Stimulated activated CD8-positive, alpha-beta memory T cell treated with anti-CD3 and anti-CD28 coated beads, Interleukin-15, amount 100 ng/mL, for 24 hours (primary cell): ENCODE data around the gene ARHGAP24.

ENCODE experiments used
- DNase-seq: peaks from one replicate; pipeline ENCODE4 v3.0.0-alpha.2; 2020; ENCODE audit warnings: low read depth

ARHGAP24 gene

DNA sequence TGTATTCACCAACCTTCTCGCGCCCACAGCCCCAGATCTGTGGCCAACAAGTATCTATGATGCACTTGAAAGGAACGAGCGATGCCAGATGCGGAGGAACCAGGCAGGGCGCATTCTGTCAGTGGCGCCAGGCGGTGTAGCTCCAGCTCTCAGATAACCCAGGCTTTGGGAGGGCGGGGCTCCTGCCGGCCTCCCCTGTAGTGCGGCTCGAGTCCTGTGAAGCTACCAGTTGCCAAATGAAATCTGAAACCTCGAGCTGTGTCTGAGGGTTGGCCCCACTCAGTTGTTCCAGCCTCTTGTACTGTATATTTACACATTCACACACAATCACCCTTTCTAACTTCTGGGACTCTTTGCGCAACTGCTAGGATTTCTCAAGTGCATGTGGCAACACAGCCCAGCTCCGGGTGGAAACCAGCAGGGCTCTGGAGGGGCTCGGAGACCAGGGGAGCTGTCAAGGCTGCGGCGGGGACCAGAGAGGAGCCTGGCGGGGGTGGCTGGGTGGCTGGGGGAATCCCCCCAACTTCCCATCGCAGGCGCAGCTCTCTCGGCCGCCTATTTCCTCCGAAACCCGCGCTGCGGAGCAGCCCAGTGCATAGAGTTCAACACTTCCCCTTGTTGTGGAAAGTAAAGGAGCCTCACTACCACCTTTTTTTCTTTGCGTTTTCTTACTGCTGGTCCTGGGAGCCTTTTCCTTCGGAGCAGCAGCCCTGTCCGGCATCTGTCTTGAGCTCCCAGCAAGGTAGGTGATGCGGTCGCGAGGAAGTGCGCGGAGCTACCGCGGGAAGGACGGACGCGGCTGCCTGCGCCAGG lies at the start of gene ARHGAP24:
Gene ARHGAP24 (plus strand): TSS at position 333 of the 813 bp plus-strand sequence.
- DNase-seq, result no peak

DNA sequence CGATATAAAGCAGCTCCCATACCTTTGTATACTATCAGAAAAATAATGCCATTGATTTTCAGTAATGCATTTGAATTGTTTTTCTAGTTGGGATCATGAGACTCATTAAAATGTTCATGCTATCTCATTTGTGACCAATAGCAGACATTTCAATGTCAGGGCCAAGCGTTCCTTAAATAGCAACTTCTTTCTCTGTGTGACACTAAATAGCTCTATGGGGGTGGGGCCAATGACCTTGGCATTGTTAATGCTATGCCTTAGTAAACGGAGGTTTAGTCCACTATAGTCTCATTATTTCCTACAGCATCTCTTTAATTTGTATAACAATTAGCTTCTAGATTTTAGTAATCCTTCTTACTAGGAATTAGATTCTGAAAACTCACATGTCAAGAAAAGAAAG lies 48.6 kb upstream of the ARHGAP24 start:
- no peak for DNase-seq

DNA sequence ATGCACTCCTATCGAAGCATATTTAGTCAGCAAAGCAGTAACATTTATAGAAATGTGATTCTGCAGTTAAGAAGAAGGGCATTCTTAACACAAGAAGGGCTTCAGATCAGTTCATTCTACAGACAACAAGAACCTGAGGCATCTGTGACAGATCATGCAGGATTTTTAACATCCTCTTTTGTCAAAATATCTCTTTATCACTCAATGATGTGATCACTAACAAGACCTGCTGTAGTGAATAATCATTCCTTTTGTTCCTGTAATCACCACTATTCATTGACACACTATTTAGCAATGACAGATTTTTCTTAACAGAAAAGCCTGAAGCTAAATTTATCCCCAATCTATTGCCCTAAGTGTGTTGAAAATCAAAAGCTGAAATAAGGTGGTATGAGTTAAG lies 47.8 kb upstream of the ARHGAP24 start:
- DNase-seq, result no peak

- no peak for DNase-seq
Measured at GRCh38 chr4:85430226-85430625, 44.7 kb upstream of the ARHGAP24 start.

DNA sequence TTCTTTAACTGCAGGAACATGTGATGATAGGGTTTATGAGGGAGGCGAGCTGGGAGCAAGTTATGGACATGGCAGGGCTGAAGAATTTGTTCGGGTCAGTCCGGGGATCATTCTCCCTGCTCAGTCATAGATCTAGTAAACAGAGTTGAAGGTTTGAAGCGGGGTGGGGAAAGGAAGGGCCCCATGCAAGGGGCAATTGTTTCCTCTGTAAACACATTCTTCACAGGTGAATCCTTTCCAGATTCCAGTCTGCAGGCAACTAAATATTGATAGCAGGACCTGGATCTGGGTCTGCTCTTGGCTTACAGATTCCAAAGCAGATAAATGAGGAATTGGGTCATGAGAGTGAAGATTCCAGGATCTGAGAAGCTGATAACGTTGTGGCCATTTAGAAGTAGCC lies 44.3 kb upstream of the ARHGAP24 start:
- no peak for DNase-seq

GRCh38 chr4:85431156-85431555 lies 43.8 kb upstream of the ARHGAP24 start:
- DNase-seq, result no peak

DNA sequence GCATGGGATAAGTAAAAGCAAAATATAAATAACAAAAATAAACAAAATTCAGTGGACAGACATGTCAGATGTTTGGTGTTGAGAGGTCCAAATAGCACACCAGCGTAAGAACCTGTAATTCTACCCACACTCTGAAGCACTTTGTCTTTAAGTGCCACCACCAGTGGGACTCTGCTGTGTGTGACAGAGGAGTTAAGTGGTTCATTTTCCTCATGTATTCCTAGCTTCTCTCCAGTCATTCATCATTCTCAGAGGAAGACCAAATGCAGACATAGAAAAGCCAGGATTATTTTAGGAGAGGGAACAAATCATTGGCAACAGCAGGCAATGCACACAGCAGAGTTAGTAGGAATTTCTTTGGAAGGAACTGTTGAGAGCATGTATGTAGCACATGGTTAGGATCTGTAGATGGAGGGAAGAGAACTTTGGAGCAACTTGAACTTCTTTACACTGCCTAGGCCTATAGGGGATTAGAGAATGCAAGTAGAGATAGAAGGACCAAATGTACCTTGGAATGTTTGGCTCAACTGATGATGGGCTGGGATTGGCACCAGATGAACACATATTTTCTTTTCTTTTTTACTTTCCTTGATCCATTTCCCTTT lies 43.0 kb upstream of the ARHGAP24 start:
- no peak for DNase-seq

- no peak for DNase-seq
Measured at GRCh38 chr4:85445050-85445639, 29.8 kb upstream of the ARHGAP24 start.

GRCh38 chr4:85446141-85446861 lies 28.6 kb upstream of the ARHGAP24 start:
- no peak for DNase-seq

- no peak for DNase-seq
Measured at GRCh38 chr4:85448906-85449890, 25.8 kb upstream of the ARHGAP24 start.

DNA sequence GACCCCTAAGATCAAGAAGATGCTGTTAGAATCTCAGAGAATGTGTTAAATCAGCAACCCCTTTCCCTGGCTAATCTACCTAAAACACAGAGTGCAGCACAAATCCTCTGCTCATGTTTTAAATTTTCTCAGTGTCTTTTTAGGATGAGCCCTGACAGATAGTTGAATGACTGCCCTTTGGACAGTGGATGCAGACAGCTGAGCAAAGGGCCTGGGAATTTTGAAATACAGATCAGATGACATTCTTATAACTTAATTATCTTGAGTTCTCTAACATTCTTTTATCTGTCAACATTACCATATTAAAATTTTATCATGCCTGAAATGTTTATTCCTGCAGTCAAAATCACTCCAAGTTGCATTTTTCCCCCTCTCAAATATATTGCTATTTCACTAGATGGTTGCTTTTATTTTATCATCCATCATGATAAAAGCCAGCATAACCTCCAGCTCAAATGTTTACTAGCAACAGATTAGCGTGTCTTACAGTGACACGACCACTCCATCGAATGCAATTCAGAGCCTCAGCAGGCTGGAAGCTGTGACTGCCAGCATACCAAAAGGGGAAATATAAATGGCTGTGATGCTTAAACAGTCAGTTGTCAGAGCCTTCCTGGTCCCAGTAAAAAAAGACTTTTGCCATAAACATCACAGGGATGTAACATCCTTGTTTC lies 22.8 kb upstream of the ARHGAP24 start:
- DNase-seq, result no peak

DNA sequence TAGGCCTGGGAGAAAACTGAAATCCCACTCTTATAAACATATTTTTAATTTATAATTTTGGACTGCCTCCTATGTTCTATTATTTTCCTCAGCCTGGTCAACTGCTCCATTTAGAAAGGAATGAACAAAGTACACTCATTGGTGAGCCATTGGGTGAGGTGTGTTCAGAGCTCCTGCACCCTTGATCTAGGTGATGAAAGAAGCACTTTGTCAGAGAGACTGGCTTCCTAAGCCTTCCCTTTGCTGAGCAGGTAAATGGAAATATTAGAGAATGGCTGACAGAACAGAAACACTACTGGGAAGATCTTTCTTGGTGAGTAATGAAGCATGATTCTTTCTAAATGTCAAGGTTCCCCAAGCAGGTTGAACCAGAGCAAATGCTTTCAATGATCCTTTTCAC lies 19.0 kb upstream of the ARHGAP24 start:
- DNase-seq, result no peak

DNA sequence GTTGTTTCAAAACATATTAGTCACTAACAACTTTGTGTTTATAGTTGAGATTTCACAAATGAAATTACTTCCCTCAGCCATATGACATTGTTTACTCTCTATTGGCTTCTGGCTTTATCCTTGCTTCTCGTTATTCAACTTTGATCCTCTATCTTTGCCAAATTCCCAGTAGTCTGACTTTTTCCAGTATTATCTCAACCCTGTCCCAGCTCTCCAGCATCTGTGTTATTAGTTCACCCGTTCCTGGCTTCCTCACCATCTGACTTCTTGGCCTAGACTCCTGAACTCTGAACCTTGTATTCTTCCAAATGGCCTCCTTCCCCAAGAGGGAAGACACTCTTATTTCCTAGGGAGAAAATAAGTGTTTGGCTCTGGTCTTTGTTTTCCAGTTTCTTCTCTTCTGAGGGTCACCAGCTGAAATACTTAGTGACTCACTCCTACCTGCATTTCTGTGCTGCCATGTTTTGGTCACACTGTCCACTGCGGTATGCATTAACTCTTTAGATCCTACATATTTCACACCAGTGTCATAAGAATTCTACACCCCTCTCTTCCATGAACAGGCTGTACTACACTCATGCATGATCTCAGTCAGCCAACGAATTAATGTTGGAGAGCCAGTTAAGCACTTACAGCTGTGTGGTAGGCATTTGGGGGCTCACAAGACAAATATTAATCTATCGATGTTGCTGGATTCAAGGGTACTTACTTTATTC lies 17.0 kb upstream of the ARHGAP24 start:
- no peak for DNase-seq

DNA sequence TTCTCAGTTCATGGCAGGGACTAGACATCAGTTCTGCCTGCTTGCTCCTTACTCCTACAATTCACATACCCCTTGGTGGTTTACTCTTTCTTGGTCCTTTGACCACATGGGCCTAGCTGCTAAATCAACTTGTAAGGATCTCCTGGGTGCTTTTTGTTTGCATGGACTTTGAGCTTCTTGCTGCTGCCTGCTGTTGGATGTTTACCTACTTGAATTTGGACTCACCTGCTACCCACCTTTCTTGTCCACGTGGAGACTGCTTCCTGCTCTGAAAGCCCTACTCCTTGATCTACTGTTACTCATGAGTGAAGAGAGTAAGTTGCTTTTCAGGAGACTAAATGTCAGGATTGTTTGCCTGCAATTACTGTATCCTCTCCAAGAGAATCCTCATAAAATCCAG lies 15.2 kb upstream of the ARHGAP24 start:
- DNase-seq, result no peak

GRCh38 chr4:85474356-85474755 lies 594 bp upstream of the ARHGAP24 start:
- DNase-seq, result no peak

DNA sequence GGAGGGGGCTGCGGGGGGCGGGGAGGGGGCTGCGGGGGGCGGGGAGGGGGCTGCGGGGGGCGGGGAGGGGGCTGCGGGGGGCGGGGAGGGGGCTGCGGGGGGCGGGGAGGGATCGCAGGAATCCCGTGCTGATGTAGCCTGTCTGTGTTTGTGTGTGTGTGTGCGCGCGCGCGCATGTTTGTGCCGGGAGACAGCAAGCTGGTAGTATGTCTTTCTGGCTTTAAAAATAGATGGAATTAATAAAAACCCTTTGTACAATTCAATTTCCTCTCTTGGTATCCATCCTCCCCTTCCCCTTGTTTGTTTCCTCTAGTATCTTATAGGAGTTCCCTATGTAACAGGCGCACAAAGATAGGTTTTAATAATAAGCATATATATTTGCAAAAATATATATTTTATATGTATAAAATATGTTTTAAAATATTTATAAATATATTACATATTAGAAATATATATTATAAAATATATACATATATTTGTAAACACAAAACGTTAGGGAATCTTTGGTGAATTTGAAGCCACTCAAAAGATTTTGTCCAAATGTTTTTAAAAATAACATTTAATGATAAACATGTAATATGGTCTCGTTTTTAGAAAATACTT lies 782 bp downstream of the ARHGAP24 start:
- no peak for DNase-seq

- DNase-seq, result no peak
Measured at GRCh38 chr4:85476381-85476780, 1.4 kb downstream of the ARHGAP24 start.

DNA sequence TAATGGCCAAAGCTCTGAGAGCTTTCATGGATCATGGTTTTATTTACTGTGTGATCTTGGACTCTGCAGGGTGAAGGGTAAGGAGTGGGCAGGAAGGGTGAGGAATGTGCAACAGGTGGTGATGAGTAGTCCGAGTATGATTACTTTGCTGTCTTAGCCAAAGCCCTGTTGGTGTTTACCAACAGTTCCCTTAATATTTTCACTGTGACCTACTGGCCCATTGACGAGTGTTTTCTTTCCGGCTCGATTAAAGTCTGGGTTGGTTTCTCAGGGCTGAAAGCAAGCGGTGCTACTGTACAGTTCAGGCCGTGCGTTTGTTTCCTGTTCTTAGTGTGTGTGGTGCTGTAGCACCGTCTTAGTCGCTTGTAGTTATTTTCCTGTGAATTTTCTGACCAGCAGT lies 2.6 kb downstream of the ARHGAP24 start:
- DNase-seq, result no peak

DNA sequence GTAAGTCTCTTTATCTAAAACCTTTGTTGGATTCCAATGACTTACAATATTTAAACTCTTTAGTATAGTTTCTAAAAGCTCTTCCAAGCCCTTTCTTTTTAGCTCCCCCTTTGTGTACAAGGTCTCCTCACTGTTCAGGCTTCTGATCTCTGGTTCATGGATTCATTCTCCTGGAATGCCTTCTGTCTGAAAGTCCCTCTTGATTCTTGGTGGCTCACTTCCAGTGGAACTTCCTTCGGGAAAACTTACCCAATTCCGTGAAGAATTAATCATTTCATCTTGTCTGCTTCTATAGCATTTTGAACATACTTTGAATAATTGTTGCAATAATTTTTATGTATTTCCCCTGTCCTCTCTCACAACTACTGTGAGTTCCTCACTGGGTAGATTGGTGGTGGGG lies 3.6 kb downstream of the ARHGAP24 start:
- DNase-seq, result no peak
